Psoas muscle (tissue), 8 donors: ENCODE data around the gene CCDC102A. TPM values are rescaled to one million over a fixed set of nuclear protein-coding genes. Genes with fewer than 3 reads are reported as not detected.

Source experiments
- ATAC-seq, 4 donors: fragments of 200-7000 bp; cut with Tn5 transposase; one replicate each; pipeline ENCODE4 v1.9.1; 2020; ENCODE audit warnings: moderate library complexity in 3 of 4, mild to moderate bottlenecking in 2 of 4
- DNase-seq, 2 donors: peaks; one replicate each; pipeline ENCODE4 v3.0.0-alpha.2; 2020
- H3K27ac ChIP-seq: fragments of 200-600 bp; one replicate; pipeline ENCODE4 v1.8.0; 2022
- H3K27me3 ChIP-seq, 3 donors: fragments of 200-600 bp in 1 of 3; one replicate each; pipeline versions ENCODE4 v1.6.1 to v1.8.0; 2013 to 2022; ENCODE audit warnings: low read length in 2 of 3, mild to moderate bottlenecking in 2 of 3, moderate library complexity in 1 of 3; ENCODE audit not compliant: insufficient read depth in 3 of 3
- H3K36me3 ChIP-seq, 2 donors: fragments of 200-600 bp in 1 of 2; one replicate each; pipeline versions ENCODE4 v1.6.1 to v1.8.0; 2013 to 2022; ENCODE audit warnings: low read depth in 1 of 2, mild to moderate bottlenecking in 1 of 2, moderate library complexity in 1 of 2; ENCODE audit not compliant: insufficient read depth in 1 of 2
- H3K4me1 ChIP-seq: fragments of 200-600 bp; one replicate; pipeline ENCODE4 v1.8.0; 2022
- H3K4me3 ChIP-seq: fragments of 200-600 bp; one replicate; pipeline ENCODE4 v1.8.0; 2022; ENCODE audit warnings: mild to moderate bottlenecking
- H3K9me3 ChIP-seq: fragments of 200-600 bp; one replicate; pipeline ENCODE4 v1.8.0; 2022
- whole genome bisulfite sequencing, 3 donors: extraction: QIAGEN DNeasy Blood & Tissue Kit; methylation state at CpG; one replicate each; pipeline versions ENCODE4 v1.1.6 to v1.1.7; 2013; 5-methylcytosine and 5-hydroxymethylcytosine counted together
- intact Hi-C, 2 donors: fragments of 100-400 bp; cut with DNase I; formaldehyde crosslinking; loops; one replicate each; pipeline versions ENCODE4 v1.11.0 to v1.14.2; 2022
- polyA plus RNA-seq, 3 donors: library from polyadenylated mRNA; stranded (reverse); fragments of 200-250 nt; gene quantifications; one replicate each; pipeline ENCODE4 v1.2.3, GENCODE V29; 2013
- total RNA-seq, 4 donors: library from RNA; stranded (reverse); fragmentation: NEBNext Ultra II Directional in 2 of 4; extraction: Animal tissue kit (Norgen Biotek cat#: 25700) in 2 of 4; gene quantifications; one replicate each; pipeline versions ENCODE4 v1.2.1 to v1.2.4, GENCODE V29; 2021 to 2023
- TF ChIP-seq, protein P1 (sequence below): fragments of 200-600 bp; IDR thresholded peaks from one replicate; pipeline ENCODE4 v1.8.0; 2022; ENCODE audit warnings: antibody characterized with exemption
- donor health status: healthy with polysubstance abuse.
- donor health status: DM: no; HTN: no; CAD: no; lungs with moderate emphysema.
- donor health status: Bipolar disorder and iron deficiency.
- donor health status: healthy.
- donor health status: DM: yes; HTN: yes; CAD: no.
- donor health status: DM: no; HTN: no; CAD: no.
- donor health status: DM: no; HTN: no; CAD: no.
- donor health status: DM: yes; HTN: yes; CAD: no.

Gene CCDC102A
- total and polyA plus RNA-seq, 7 donors: 0.95 to 2.4 (median 1.7) TPM

DNA sequence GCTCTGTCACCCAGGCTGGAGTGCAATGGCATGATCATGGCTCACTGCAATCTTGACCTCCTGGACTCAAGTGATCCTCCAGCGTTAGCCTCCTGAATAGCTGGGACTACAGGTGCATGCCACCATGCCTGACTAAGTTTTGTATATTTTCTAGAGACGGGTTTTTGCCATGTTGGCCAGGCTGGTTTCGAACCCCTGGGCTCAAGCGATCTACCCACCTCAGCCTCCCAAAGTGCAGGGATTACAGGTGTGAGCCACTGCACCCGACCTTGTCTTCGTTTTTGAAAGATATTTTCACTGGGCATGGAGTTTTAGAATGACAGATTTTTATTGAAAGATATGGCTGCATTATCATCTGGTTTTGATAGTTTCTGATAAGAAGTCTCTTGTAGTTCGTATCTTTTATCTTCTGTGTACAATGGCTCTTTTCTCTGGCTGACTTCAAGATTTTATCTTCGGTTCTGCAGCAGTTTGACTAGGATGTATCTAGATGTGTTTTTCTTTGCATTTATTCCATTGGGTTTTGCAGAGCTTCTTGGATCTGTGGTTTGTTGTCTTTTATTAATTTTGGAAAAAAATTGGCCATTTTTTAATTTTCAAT is 20.7 kb upstream of the CCDC102A start:
- intact Hi-C loops: no loop called here
- no peaks in the 10 kb centered on the region for H3K36me3 ChIP-seq
- H3K9me3 ChIP-seq: no peaks in the 10 kb centered on the region
- no peak overlapping the region for H3K4me3 ChIP-seq
- WGBS, 3 donors: 84 to 88% (median 87%) methylated on average over 8 of the region's 8 CpGs
- H3K27me3 ChIP-seq: no peaks in the 10 kb centered on the region
- ATAC-seq (no peak), DNase-seq (no peak)
- TF ChIP-seq, protein P1, sequence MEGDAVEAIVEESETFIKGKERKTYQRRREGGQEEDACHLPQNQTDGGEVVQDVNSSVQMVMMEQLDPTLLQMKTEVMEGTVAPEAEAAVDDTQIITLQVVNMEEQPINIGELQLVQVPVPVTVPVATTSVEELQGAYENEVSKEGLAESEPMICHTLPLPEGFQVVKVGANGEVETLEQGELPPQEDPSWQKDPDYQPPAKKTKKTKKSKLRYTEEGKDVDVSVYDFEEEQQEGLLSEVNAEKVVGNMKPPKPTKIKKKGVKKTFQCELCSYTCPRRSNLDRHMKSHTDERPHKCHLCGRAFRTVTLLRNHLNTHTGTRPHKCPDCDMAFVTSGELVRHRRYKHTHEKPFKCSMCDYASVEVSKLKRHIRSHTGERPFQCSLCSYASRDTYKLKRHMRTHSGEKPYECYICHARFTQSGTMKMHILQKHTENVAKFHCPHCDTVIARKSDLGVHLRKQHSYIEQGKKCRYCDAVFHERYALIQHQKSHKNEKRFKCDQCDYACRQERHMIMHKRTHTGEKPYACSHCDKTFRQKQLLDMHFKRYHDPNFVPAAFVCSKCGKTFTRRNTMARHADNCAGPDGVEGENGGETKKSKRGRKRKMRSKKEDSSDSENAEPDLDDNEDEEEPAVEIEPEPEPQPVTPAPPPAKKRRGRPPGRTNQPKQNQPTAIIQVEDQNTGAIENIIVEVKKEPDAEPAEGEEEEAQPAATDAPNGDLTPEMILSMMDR: no peak
- no peaks in the 10 kb centered on the region for H3K4me1 ChIP-seq
- H3K27ac ChIP-seq: no peak overlapping the region

DNA sequence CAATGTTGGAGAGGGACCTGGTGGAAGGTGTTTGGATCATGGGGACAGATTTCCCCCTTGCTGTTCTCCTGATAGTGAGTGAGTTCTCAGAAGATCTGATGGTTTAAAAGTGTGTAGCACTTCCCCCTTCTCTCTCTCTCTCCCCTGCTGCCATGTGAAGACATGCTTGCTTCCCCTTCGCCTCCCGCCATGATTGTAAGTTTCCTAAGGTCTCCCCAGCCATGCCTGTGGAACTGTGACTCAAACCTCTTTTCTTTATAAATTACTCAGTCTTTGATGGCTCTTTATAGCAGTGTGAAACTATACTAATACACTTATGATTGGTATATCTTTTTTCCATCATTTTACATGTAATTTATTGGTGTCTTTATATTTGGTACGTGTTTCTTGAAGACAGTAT is 19.5 kb upstream of the CCDC102A start:
- Histone ChIP-seq H3K27ac (no peak overlapping the region), H3K4me1 (no peaks in the 10 kb centered on the region), H3K27me3 (no peaks in the 10 kb centered on the region), H3K9me3 (no peaks in the 10 kb centered on the region), H3K4me3 (no peak overlapping the region), H3K36me3 (no peaks in the 10 kb centered on the region)
- intact Hi-C loops: no loop called here
- DNase-seq: no peak
- 86 to 94% (median 86%) methylated on average over 2 to 3 of the region's 3 CpGs for WGBS, 3 donors
- TF ChIP-seq, protein P1: no peak
- ATAC-seq: no peak

DNA sequence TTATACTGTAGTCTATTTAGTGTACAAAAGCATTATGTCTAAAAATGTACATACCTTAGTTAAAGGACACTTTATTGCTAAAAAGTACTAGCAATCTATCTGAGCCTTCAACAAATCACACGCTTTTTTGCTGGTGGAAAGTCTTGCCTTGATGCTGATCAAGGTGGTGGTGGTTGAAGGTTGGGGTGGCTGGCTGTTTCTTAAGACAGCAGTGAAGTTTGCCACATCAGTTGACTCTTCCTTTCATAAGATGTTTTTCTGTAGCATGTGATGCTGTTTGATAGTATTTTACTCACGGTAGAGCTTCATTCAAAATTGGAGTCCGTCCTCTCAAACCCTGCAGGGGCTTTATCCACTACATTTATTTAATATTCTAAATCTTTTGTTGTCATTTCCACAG is 14.7 kb upstream of the CCDC102A start:
- TF ChIP-seq, protein P1: no peak
- intact Hi-C loops: no loop called here
- Histone ChIP-seq H3K27ac (no peak overlapping the region), H3K4me3 (no peak overlapping the region), H3K36me3 (no peaks in the 10 kb centered on the region), H3K9me3 (no peaks in the 10 kb centered on the region), H3K27me3 (no peaks in the 10 kb centered on the region), H3K4me1 (no peaks in the 10 kb centered on the region)
- no peak for DNase-seq
- ATAC-seq: no peak
- whole genome bisulfite sequencing, 3 donors: 92 to 94% (median 93%) methylated on average over 3 of the region's 3 CpGs

DNA sequence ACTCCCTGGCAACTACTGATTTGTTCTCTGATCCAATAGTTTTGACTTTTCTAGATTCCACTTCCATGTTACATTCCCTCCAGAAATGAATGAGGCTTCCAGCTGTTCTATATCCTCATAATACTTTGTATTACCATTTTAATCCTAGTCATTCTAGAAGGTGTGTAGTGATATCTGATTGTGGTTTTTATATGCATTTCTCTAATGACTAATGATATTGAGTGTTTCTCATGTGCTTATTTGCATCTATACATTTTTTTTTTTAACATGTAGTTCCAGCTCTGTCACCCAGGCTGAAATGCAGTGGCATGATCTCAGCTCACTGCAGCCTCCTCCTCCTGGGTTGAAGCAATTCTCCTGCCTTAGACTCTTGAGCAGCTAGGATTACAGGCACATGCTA is 13.4 kb upstream of the CCDC102A start:
- intact Hi-C loops: no loop called here

More for the DNA sequence above, 13.4 kb upstream of the CCDC102A start:
- TF ChIP-seq, protein P1: no peak
- Histone ChIP-seq H3K9me3 (no peaks in the 10 kb centered on the region), H3K27me3 (no peaks in the 10 kb centered on the region), H3K27ac (no peak overlapping the region), H3K36me3 (no peaks in the 10 kb centered on the region), H3K4me3 (no peak overlapping the region), H3K4me1 (no peaks in the 10 kb centered on the region)
- DNase-seq (no peak), ATAC-seq (no peak)
